ENCODE measurements around the gene VSIG8. TPM values are rescaled to one million over a fixed set of nuclear protein-coding genes. Genes with fewer than 3 reads are reported as not detected.

Gene VSIG8
- total and polyA plus RNA-seq, 4 donors = 0.21 to 0.56 TPM; not detected in 2

DNA sequence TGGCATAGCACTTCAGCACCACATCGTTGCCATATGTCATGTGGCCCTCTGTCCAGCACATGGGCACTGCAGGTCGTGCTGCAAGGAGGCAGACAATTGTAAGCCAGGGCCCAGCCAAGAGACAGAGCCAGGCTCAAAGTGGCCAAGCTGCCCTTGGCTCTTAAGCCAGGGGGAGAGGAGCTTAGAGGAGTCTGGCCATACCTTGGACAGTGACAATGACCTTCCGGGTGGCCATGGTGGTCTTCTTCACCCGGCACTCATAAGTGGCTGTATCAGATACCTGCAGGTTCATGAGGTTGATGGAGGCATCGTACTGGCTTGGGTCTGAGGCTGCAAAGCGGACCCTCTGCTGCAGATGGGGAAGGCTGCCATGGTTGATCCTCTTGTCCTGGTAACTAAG lies 4.6 kb downstream of the VSIG8 start:
- no peak overlapping the region for H3K27ac ChIP-seq (ENCODE audit: low read depth in 1 of 2, low read length in 2 of 2)
- 88 to 92% methylated on average over 6 of the region's 6 CpGs for WGBS, 2 donors
- H3K4me1 ChIP-seq (ENCODE audit: control insufficient read depth in 1 of 2, insufficient read depth in 2 of 2, low read length in 2 of 2) = no peaks in the 10 kb centered on the region
- no peaks in the 10 kb centered on the region for H3K27me3 ChIP-seq (ENCODE audit: control insufficient read depth in 1 of 2, insufficient read depth in 2 of 2, low read length in 1 of 2)
- no peak for ATAC-seq (ENCODE audit: low FRiP score)
- no peak overlapping the region for H3K4me3 ChIP-seq (ENCODE audit: low read length in 2 of 2)
- no peaks in the 10 kb centered on the region for H3K9me3 ChIP-seq (ENCODE audit: control insufficient read depth, low read length)
- no peak for DNase-seq
- no peaks in the 10 kb centered on the region for H3K36me3 ChIP-seq (ENCODE audit: control insufficient read depth in 1 of 2, insufficient read depth in 2 of 2, low read length in 1 of 2)
- intact Hi-C loops (cut with DNase I) = loop anchor here in 1 of 2 donors (5.0 kb wide), 1 partner anchor 61 kb away; no protein-coding TSS in a partner anchor

DNA sequence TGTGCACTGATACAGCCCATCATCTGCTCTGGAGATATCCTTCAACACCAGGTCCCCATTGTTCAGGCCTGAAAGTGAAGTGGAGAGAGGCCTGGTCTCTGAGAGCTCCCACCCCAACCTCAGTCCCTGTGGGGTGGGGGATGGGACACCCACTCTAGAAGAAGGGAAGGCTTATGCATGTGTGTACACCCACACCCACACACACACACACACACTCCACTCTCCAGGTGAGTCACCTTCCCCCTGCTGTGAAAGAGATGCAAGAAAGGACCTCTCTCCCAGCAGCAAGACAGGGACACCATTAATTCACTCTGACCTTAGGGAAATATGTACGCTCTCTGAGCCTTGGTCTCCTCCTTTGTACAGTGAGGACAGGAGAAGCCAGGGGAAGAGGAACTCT lies 5.9 kb downstream of the VSIG8 start:
- no peaks in the 10 kb centered on the region for H3K27me3 ChIP-seq (ENCODE audit: control insufficient read depth in 1 of 2, insufficient read depth in 2 of 2, low read length in 1 of 2)
- WGBS, 2 donors = 86 to 98% methylated on average over 1 of the region's 1 CpG
- no peaks in the 10 kb centered on the region for H3K9me3 ChIP-seq (ENCODE audit: control insufficient read depth, low read length)
- DNase-seq (no peak), ATAC-seq (ENCODE audit: low FRiP score) (no peak)
- no peak overlapping the region for H3K27ac ChIP-seq (ENCODE audit: low read depth in 1 of 2, low read length in 2 of 2)
- no peaks in the 10 kb centered on the region for H3K4me1 ChIP-seq (ENCODE audit: control insufficient read depth in 1 of 2, insufficient read depth in 2 of 2, low read length in 2 of 2)
- intact Hi-C loops (cut with DNase I) = loop anchor here in 1 of 2 donors (5.0 kb wide), 1 partner anchor 59 kb away; no protein-coding TSS in a partner anchor
- no peak overlapping the region for H3K4me3 ChIP-seq (ENCODE audit: low read length in 2 of 2)
- H3K36me3 ChIP-seq (ENCODE audit: control insufficient read depth in 1 of 2, insufficient read depth in 2 of 2, low read length in 1 of 2) = no peaks in the 10 kb centered on the region

DNA sequence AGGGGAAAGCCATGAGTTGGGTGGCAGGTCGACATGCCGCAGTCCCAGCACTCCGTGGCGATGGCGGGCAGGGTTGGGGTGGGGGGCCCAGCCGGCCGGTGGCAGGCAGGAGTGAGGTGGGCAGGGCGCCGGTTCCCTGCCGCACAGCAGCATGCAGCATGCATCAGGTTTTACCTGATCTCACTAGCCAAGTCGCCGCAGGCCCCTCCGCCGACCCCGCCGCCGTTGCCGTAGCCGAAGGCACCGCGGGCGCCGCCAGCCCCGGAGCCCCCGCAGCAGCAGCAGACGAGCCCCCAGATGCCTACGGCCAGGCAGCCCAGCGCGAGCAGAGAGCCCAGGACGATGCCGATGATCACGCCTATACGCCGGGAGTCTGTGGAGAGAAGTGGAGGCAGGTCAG lies 6.7 kb downstream of the VSIG8 start:
- no peak overlapping the region for H3K4me3 ChIP-seq (ENCODE audit: low read length in 2 of 2)
- 74 to 79% methylated on average over 34 of the region's 34 CpGs for WGBS, 2 donors
- no peak overlapping the region for H3K27ac ChIP-seq (ENCODE audit: low read depth in 1 of 2, low read length in 2 of 2)
- no peaks in the 10 kb centered on the region for H3K9me3 ChIP-seq (ENCODE audit: control insufficient read depth, low read length)
- no peaks in the 10 kb centered on the region for H3K4me1 ChIP-seq (ENCODE audit: control insufficient read depth in 1 of 2, insufficient read depth in 2 of 2, low read length in 2 of 2)
- ATAC-seq (ENCODE audit: low FRiP score) (no peak), DNase-seq (no peak)
- intact Hi-C loops (cut with DNase I) = loop anchor here in 1 of 2 donors (2.0 to 5.0 kb wide), 3 partner anchors 35 to 69 kb away; partner anchors contain the start of gene TAGLN2
- no peaks in the 10 kb centered on the region for H3K36me3 ChIP-seq (ENCODE audit: control insufficient read depth in 1 of 2, insufficient read depth in 2 of 2, low read length in 1 of 2)
- no peaks in the 10 kb centered on the region for H3K27me3 ChIP-seq (ENCODE audit: control insufficient read depth in 1 of 2, insufficient read depth in 2 of 2, low read length in 1 of 2)

DNA sequence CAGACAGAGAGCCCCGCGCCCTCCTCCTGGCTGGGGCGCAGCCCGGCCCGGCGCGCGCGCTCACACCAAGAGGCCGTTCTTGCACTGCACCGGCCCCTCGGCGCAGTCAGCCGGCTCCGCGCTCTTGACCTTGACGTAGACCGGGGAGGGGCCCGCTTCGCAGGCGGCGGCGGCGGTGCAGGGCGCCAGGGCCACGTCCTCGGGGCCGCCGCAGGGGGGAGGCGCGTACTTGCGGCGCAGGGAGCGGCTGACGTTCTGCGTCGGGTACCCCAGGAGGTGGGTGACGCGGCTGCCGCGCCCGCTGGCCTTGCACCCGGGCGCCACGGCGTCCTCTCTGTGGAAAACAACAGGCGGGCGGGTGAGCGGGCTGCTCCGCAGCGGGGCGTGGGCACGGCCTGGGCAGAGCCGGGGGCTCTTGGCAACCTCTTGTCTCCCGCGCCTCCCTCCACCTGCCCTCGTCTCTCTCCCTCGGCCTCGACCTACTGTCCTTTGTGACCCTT lies 7.7 kb downstream of the VSIG8 start:
- Histone ChIP-seq H3K27me3 (ENCODE audit: control insufficient read depth in 1 of 2, insufficient read depth in 2 of 2, low read length in 1 of 2) (no peaks in the 10 kb centered on the region), H3K27ac (ENCODE audit: low read depth in 1 of 2, low read length in 2 of 2) (peak overlapping the region; percentile 16 to 61), H3K36me3 (ENCODE audit: control insufficient read depth in 1 of 2, insufficient read depth in 2 of 2, low read length in 1 of 2) (no peaks in the 10 kb centered on the region), H3K9me3 (ENCODE audit: control insufficient read depth, low read length) (no peaks in the 10 kb centered on the region), H3K4me1 (ENCODE audit: control insufficient read depth in 1 of 2, insufficient read depth in 2 of 2, low read length in 2 of 2) (no peaks in the 10 kb centered on the region), H3K4me3 (ENCODE audit: low read length in 2 of 2) (peak overlapping the region; percentile 38 to 87)
- intact Hi-C loops (cut with DNase I) = loop anchor here in 1 of 2 donors (2.0 to 5.0 kb wide), 3 partner anchors 36 to 70 kb away; partner anchors contain the start of gene TAGLN2
- WGBS, 2 donors = 0 to 1% methylated on average over 56 to 59 of the region's 59 CpGs
- peak; percentile 95 for ATAC-seq (ENCODE audit: low FRiP score)
- DNase-seq = peak; percentile 93

DNA sequence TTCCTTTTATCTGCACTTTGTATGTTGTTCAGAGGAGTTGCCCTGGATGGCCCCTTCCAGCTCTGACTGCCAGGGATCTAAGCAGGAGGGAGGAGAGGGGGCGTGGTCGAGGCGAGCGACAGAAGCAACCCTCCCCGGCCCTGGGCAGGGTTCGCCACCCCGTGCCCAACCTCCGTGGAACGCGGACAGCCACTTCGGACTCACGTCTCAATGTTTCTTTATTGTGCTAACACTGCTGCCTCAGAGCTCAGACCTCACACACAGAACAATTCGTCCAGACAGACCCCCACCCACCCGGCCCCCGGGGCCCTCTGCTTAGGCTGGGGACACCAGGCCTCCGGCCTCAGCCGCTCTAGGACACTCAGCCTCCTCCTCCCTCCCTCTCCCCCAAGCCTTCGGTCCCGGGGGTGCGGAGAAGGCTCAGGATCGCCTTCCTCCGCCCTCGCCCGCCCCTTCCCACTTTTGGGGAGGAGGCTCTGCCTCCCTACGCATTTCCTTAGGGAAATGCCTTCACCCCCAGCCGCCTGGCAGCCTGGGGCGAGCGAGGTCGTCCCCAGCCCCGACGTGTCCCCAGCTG lies 8.3 kb downstream of the VSIG8 start:
- Histone ChIP-seq H3K4me3 (ENCODE audit: low read length in 2 of 2) (peak overlapping the region; percentile 38 to 87), H3K27ac (ENCODE audit: low read depth in 1 of 2, low read length in 2 of 2) (peak overlapping the region; percentile 16 to 61), H3K9me3 (ENCODE audit: control insufficient read depth, low read length) (no peaks in the 10 kb centered on the region), H3K4me1 (ENCODE audit: control insufficient read depth in 1 of 2, insufficient read depth in 2 of 2, low read length in 2 of 2) (no peaks in the 10 kb centered on the region), H3K36me3 (ENCODE audit: control insufficient read depth in 1 of 2, insufficient read depth in 2 of 2, low read length in 1 of 2) (no peaks in the 10 kb centered on the region), H3K27me3 (ENCODE audit: control insufficient read depth in 1 of 2, insufficient read depth in 2 of 2, low read length in 1 of 2) (no peaks in the 10 kb centered on the region)
- intact Hi-C loops (cut with DNase I) = loop anchor here in 1 of 2 donors (2.0 kb wide), 2 partner anchors 37 to 71 kb away; partner anchors contain the start of gene TAGLN2
- 1% methylated on average over 29 to 31 of the region's 31 CpGs for WGBS, 2 donors
- DNase-seq (peak; percentile 90), ATAC-seq (ENCODE audit: low FRiP score) (peak; percentile 88)

DNA sequence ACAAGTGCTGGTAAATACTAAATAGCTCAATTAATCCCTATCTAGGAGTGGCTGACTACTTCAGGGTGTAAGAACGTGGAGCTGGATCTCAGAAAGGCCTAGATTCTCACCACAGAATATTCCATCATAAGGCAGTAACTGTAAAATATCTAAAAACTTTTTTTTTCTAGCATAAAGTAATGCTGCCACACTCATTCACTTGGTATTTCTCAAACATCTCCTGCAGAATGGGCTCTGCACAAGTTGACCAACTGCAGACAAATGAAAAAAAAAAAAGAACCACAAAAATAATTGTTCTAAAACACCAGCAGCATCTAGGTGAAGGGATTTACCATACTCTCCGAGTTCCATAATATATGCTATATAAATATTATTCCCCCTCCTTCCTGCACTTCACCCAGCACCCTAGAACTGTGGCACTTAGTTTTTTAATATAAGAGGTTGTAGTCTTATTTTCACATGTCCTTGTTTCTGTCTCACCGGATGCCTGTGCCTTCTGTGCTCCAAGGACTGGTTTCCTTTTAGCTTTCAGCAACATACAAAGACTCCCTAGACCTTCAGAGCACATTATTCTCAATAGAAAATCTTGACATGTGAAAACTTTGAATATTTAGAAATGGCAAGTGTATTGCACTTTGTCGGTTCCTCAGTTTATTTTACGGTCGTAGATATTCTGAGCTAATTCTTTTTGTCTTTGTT lies 8.9 kb downstream of the VSIG8 start:
- DNase-seq = no peak
- Histone ChIP-seq H3K4me1 (ENCODE audit: control insufficient read depth in 1 of 2, insufficient read depth in 2 of 2, low read length in 2 of 2) (no peaks in the 10 kb centered on the region), H3K9me3 (ENCODE audit: control insufficient read depth, low read length) (no peaks in the 10 kb centered on the region), H3K36me3 (ENCODE audit: control insufficient read depth in 1 of 2, insufficient read depth in 2 of 2, low read length in 1 of 2) (no peaks in the 10 kb centered on the region), H3K4me3 (ENCODE audit: low read length in 2 of 2) (peak overlapping the region in 1 of 2 donors; percentile 38), H3K27ac (ENCODE audit: low read depth in 1 of 2, low read length in 2 of 2) (no peak overlapping the region), H3K27me3 (ENCODE audit: control insufficient read depth in 1 of 2, insufficient read depth in 2 of 2, low read length in 1 of 2) (no peaks in the 10 kb centered on the region)
- intact Hi-C loops (cut with DNase I) = loop anchor here in 1 of 2 donors (2.0 kb wide), 2 partner anchors 37 to 71 kb away; partner anchors contain the start of gene TAGLN2
- no peak for ATAC-seq (ENCODE audit: low FRiP score)
- WGBS, 2 donors = 12 to 17% methylated on average over 6 of the region's 6 CpGs

DNA sequence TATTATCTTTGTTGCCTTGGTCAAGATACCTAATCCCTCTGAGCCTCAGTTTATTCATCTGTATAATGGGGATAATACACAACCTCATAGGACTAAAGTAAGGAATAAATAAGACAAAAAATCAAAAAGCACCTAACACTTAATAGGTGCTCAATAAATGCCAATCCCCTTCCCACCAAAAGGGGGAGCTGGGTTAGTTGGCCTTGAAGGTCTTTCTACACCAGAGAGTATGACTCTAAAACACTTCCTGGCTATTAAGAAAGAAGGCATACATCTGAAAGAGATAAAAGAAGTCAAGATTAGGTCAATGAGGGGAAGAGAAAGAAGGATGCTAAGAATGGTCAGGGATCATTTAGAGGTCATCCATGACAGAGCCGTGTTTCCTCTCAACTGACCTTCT lies 11.1 kb downstream of the VSIG8 start:
- H3K36me3 ChIP-seq (ENCODE audit: control insufficient read depth in 1 of 2, insufficient read depth in 2 of 2, low read length in 1 of 2) = no peaks in the 10 kb centered on the region
- no peaks in the 10 kb centered on the region for H3K27me3 ChIP-seq (ENCODE audit: control insufficient read depth in 1 of 2, insufficient read depth in 2 of 2, low read length in 1 of 2)
- no peak overlapping the region for H3K4me3 ChIP-seq (ENCODE audit: low read length in 2 of 2)
- no peak for ATAC-seq (ENCODE audit: low FRiP score)
- H3K9me3 ChIP-seq (ENCODE audit: control insufficient read depth, low read length) = no peaks in the 10 kb centered on the region
- intact Hi-C loops (cut with DNase I) = no loop called here
- H3K27ac ChIP-seq (ENCODE audit: low read depth in 1 of 2, low read length in 2 of 2) = no peak overlapping the region
- 70 to 80% methylated on average over 1 of the region's 1 CpG for WGBS, 2 donors
- no peak for DNase-seq
- no peaks in the 10 kb centered on the region for H3K4me1 ChIP-seq (ENCODE audit: control insufficient read depth in 1 of 2, insufficient read depth in 2 of 2, low read length in 2 of 2)

DNA sequence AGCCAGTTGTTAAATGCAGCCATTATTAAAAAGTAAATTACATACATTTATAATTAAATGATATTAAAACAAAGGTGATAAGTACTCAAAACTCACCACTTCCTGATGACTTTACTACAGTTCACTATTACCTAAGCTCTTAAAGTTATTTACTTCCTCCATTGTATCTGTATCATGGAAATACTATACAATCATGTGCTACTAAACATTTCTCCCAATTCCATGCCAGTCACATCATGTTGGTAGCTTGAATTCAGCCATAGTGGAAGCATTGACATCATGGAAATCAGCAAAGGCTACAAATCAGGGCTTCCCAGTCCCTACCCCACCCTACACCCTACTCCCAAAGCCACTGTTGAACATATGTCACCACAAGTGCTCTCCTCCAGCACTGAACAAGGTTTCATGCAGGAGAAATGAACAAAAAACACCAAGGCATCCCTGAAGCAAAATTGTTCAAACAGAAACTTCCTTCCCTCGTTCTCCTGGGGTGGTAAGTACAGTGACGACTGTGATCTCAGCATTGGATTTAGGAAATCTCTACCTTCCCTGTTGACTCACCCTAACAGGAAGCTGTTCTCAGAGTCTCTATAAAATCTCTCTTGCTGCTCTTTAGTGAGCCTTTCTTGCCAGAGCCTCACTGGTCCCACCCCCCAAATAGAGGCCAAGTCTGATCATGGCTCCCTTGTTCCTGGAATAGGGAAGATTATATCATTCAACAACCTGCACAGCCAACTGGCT lies 12.7 kb downstream of the VSIG8 start:
- 80 to 96% methylated on average over 2 of the region's 2 CpGs for WGBS, 2 donors
- no peaks in the 10 kb centered on the region for H3K27me3 ChIP-seq (ENCODE audit: control insufficient read depth in 1 of 2, insufficient read depth in 2 of 2, low read length in 1 of 2)
- intact Hi-C loops (cut with DNase I) = no loop called here
- DNase-seq (no peak), ATAC-seq (ENCODE audit: low FRiP score) (no peak)
- H3K36me3 ChIP-seq (ENCODE audit: control insufficient read depth in 1 of 2, insufficient read depth in 2 of 2, low read length in 1 of 2) = no peaks in the 10 kb centered on the region
- H3K9me3 ChIP-seq (ENCODE audit: control insufficient read depth, low read length) = no peaks in the 10 kb centered on the region
- H3K4me1 ChIP-seq (ENCODE audit: control insufficient read depth in 1 of 2, insufficient read depth in 2 of 2, low read length in 2 of 2) = no peaks in the 10 kb centered on the region
- no peak overlapping the region for H3K27ac ChIP-seq (ENCODE audit: low read depth in 1 of 2, low read length in 2 of 2)
- no peak overlapping the region for H3K4me3 ChIP-seq (ENCODE audit: low read length in 2 of 2)

Measured in aorta (tissue), 5 donors.